Kidney (tissue), 14 donors: ENCODE measurements around the gene PDZD2. TPM values are rescaled to one million over a fixed set of nuclear protein-coding genes. Genes with fewer than 3 reads are reported as not detected.
A peak's percentile ranks its signal among the peaks of the same experiment; 100 is the strongest.

ENCODE experiments used
- DNase-seq, 5 donors: peaks; one replicate each; pipeline ENCODE4 v3.0.0-alpha.2; 2013 to 2020
- FAIRE-seq: peaks from 2 replicates; lab custom pipeline; 2012; peaks lifted over from hg19 to GRCh38; lab: Jason Lieb, UNC
- H3K27ac ChIP-seq, 2 donors: one replicate each; pipeline ENCODE4 v1.7.0; 2013; ENCODE audit warnings: low read depth in 2 of 2, low read length in 2 of 2, inconsistent platforms in 1 of 2
- H3K27me3 ChIP-seq: one replicate; pipeline ENCODE4 v1.7.1; 2013; ENCODE audit warnings: low read length, inconsistent platforms; ENCODE audit not compliant: control insufficient read depth, insufficient read depth
- H3K36me3 ChIP-seq, 3 donors: one replicate each; pipeline versions ENCODE4 v1.7.0 to v1.7.1; 2013; ENCODE audit warnings: low read length in 3 of 3, control low read depth in 1 of 3, inconsistent platforms in 1 of 3; ENCODE audit not compliant: insufficient read depth in 3 of 3, control insufficient read depth in 2 of 3
- H3K4me1 ChIP-seq, 3 donors: one replicate each; pipeline versions ENCODE4 v1.7.0 to v1.7.1; 2013; ENCODE audit warnings: low read length in 3 of 3, inconsistent platforms in 1 of 3, low read depth in 1 of 3; ENCODE audit not compliant: control insufficient read depth in 2 of 3, insufficient read depth in 2 of 3
- H3K4me3 ChIP-seq, 3 donors: one replicate each; pipeline versions ENCODE4 v1.7.0 to v1.8.1; 2013; ENCODE audit warnings: low read length in 3 of 3, control low read depth in 1 of 3, inconsistent platforms in 1 of 3
- H3K9ac ChIP-seq, 3 donors: one replicate each; pipeline versions ENCODE4 v1.7.0 to v1.7.1; 2013; ENCODE audit warnings: low read length in 3 of 3, control low read depth in 1 of 3, inconsistent platforms in 1 of 3
- H3K9me3 ChIP-seq, 3 donors: one replicate each; pipeline versions ENCODE4 v1.7.0 to v1.7.1; 2013; ENCODE audit warnings: low read length in 3 of 3, control low read depth in 1 of 3, inconsistent platforms in 1 of 3; ENCODE audit not compliant: control insufficient read depth in 2 of 3, insufficient read depth in 1 of 3
- intact Hi-C: fragments of 100-400 bp; cut with DNase I; formaldehyde crosslinking; loops from one replicate; pipeline ENCODE4 v1.11.1; 2022
- polyA plus RNA-seq: library from polyadenylated mRNA; stranded (reverse); fragments of 350-450 nt; fragmentation: Illumina TruSeq; extraction: RNeasy Lipid Tissue Mini Kit (QIAGEN cat#74804); gene quantifications from one replicate; pipeline ENCODE4 v1.2.3, GENCODE V29; 2014; ENCODE audit warnings: low read depth, low replicate concordance; ENCODE audit not compliant: insufficient read depth
- total RNA-seq: library from RNA; stranded (reverse); fragmentation: NEBNext Ultra II Directional; extraction: Animal tissue kit (Norgen Biotek cat#: 25700); gene quantifications from one replicate; pipeline ENCODE4 v1.2.1, GENCODE V29; 2021
- TF ChIP-seq, protein P1 (sequence below): IDR thresholded peaks from 3 replicates; pipeline ENCODE4 v1.5.1; 2012; ENCODE audit warnings: mild to moderate bottlenecking, moderate library complexity, borderline replicate concordance; ENCODE audit not compliant: insufficient read depth; ENCODE audit errors: extremely low read depth
- donor health status: control.
- donor health status: control.
- donor health status: control.
- donor health status: control.
- donor health status: control.
- donor health status: DM: yes; HTN: yes; CAD: no.
- donor health status: Normal renal cell carcinoma (clear cell type).

The PDZD2 gene
- total and polyA plus RNA-seq, 2 donors from 2014 or later, result 6.2 to 14.8 TPM

DNA sequence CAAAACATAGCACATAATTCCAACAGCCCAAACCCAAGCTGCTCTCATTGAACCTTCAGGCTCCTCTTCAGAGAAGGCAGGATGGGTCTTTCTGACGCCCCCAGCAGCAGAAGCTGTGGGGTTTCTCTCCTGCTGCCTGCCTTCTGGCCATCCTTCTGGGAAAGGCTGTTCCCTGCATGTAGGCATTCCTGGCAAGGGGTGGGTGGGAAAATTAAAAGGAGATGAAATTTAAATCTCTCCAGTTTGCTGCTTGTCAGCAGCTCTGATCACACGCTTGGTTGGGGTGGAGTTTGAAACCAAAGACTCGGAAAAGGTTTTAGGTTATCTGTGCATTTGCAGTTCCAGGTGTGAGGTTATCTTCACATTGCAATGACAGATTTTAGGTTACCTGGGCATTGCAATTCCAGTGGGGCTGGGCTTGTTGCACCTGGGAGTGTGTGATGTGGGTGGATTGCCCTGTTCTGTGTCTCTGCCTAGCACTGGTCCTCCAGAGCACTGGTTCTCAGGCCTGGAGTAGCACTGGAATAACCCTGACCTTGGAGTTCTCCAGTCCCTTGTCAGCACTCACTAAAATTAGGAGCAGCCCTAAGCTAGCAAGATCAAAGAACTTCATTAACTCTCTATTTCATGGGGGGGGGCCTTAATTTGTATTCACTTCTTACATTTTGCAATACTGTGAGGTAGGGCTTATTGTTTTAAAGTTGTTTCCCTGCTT lies 109.7 kb downstream of the PDZD2 start:
- intact Hi-C loops, result no loop called here
- Histone ChIP-seq H3K9ac (no peak overlapping the region), H3K9me3 (no peaks in the 10 kb centered on the region), H3K36me3 (no peaks in the 10 kb centered on the region), H3K4me3 (no peak overlapping the region), H3K27ac (no peak overlapping the region), H3K27me3 (no peaks in the 10 kb centered on the region), H3K4me1 (no peaks in the 10 kb centered on the region)
- FAIRE-seq, result no peak
- TF ChIP-seq, protein P1, sequence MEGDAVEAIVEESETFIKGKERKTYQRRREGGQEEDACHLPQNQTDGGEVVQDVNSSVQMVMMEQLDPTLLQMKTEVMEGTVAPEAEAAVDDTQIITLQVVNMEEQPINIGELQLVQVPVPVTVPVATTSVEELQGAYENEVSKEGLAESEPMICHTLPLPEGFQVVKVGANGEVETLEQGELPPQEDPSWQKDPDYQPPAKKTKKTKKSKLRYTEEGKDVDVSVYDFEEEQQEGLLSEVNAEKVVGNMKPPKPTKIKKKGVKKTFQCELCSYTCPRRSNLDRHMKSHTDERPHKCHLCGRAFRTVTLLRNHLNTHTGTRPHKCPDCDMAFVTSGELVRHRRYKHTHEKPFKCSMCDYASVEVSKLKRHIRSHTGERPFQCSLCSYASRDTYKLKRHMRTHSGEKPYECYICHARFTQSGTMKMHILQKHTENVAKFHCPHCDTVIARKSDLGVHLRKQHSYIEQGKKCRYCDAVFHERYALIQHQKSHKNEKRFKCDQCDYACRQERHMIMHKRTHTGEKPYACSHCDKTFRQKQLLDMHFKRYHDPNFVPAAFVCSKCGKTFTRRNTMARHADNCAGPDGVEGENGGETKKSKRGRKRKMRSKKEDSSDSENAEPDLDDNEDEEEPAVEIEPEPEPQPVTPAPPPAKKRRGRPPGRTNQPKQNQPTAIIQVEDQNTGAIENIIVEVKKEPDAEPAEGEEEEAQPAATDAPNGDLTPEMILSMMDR, result no peak
- no peak for DNase-seq

DNA sequence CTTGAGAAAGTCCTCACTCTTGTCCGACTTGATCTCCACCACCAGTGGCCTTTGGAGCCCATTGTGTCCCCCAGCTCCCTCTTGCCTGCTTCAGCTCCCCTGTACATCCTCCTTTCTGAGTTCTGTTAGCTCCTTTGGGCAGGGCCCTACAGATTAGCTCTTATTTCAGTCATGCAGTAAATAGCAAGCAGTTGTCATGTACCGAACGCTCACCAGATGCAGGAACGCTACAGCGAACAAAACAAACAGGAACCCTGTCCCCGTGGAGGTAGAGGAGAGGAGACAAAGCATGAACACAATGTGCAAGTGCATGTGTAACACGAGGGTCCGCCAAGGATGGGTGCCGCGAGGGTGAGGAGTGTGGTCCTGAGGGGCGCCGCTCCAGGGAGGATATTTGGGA lies 111.3 kb downstream of the PDZD2 start:
- intact Hi-C loops, result no loop called here
- DNase-seq, result no peak
- FAIRE-seq, result no peak

DNA sequence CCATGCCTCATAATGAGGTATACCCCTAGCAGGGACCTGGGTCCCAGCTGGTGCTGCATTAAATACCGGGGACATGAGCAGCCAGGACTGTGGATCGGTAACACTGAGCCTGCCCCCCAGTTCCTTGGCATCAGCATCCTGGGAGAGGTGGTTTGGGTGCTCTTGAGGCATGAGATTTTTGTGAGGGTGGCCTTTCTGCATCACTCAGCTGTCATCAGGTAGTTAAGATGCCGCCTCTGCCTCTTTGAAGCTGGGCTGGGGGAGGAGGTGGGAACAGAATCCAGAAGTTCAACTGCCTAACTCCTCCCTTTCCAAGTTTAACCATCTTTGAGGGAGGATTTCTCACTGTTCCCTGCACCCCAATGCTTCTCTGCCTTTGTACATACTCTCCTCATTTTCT lies 112.7 kb downstream of the PDZD2 start:
- Histone ChIP-seq H3K4me3 (no peak overlapping the region), H3K27me3 (no peaks in the 10 kb centered on the region), H3K27ac (no peak overlapping the region), H3K9ac (no peak overlapping the region), H3K36me3 (no peaks in the 10 kb centered on the region), H3K9me3 (no peaks in the 10 kb centered on the region), H3K4me1 (peaks cover 0 to 11% (median 5%) of the 10 kb centered on the region in 3 donors)
- TF ChIP-seq, protein P1, result no peak
- DNase-seq, result peak in 2 of 5 donors; percentile 35 to 39
- intact Hi-C loops, result no loop called here
- FAIRE-seq, result no peak

More for the DNA sequence above, 111.3 kb downstream of the PDZD2 start:
- peaks cover 0 to 11% (median 5%) of the 10 kb centered on the region in 3 donors for H3K4me1 ChIP-seq
- no peak overlapping the region for H3K27ac ChIP-seq
- H3K9me3 ChIP-seq, result no peaks in the 10 kb centered on the region
- no peaks in the 10 kb centered on the region for H3K27me3 ChIP-seq
- TF ChIP-seq, protein P1, result no peak
- H3K36me3 ChIP-seq, result no peaks in the 10 kb centered on the region
- H3K9ac ChIP-seq, result no peak overlapping the region
- no peak overlapping the region for H3K4me3 ChIP-seq
